Raji (cell line): ENCODE data around the gene OR5I1.

Experiments used
- POLR2A ChIP-seq: IDR thresholded peaks from 2 replicates; pipeline ENCODE4 v1.6.1; 2011; ENCODE audit warnings: low read depth, low read length, control low read depth; ENCODE audit not compliant: insufficient read depth

Gene OR5I1

GRCh38 chr11:55936300-55936699 is at the start of gene OR5I1:
TSS of gene OR5I1 (minus strand) at chr11:55936400. CDS start at chr11:55936400, 0 bp downstream.
- no peak for TF ChIP-seq POLR2A

- no peak for TF ChIP-seq POLR2A
Measured at GRCh38 chr11:55970935-55971334, 34.7 kb upstream of the OR5I1 start.

GRCh38 chr11:55969845-55970244 is 33.6 kb upstream of the OR5I1 start, which contains the start of gene OR10AG1:
TSS of gene OR10AG1 (minus strand) at chr11:55969945. CDS start at chr11:55969907, 38 bp downstream.
- TF ChIP-seq POLR2A = no peak

GRCh38 chr11:55967914-55968313 is 31.7 kb upstream of the OR5I1 start:
- TF ChIP-seq POLR2A = no peak

GRCh38 chr11:55966391-55966790 is 30.2 kb upstream of the OR5I1 start:
- TF ChIP-seq POLR2A = no peak

- TF ChIP-seq POLR2A = no peak
Measured at GRCh38 chr11:55956521-55956920, 20.3 kb upstream of the OR5I1 start.

- no peak for TF ChIP-seq POLR2A
Measured at GRCh38 chr11:55949330-55949729, 13.1 kb upstream of the OR5I1 start.

- no peak for TF ChIP-seq POLR2A
Measured at GRCh38 chr11:55942785-55943392, 6.7 kb upstream of the OR5I1 start.

GRCh38 chr11:55920537-55920936 is 15.7 kb downstream of the OR5I1 start:
- no peak for TF ChIP-seq POLR2A

- TF ChIP-seq POLR2A = no peak
Measured at GRCh38 chr11:55914482-55914881, 21.7 kb downstream of the OR5I1 start, which contains the start of gene OR5W2. TSS of gene OR5W2 (minus strand) at chr11:55914582. CDS start at chr11:55914582, 0 bp downstream.

- TF ChIP-seq POLR2A = no peak
Measured at GRCh38 chr11:55902308-55902707, 33.9 kb downstream of the OR5I1 start.

GRCh38 chr11:55895216-55895615 is 41.0 kb downstream of the OR5I1 start:
- TF ChIP-seq POLR2A = no peak
